CD8-positive, alpha-beta memory T cell (primary cell): ENCODE results near the gene PAX5. TPM values are rescaled to one million over a fixed set of nuclear protein-coding genes. Genes with fewer than 3 reads are reported as not detected.

Experiments used
- CTCF ChIA-PET: fragments of 350-600 bp; sonication (Branson Sonifier 250); formaldehyde crosslinking; loops from one replicate; lab custom pipeline; 2021; ENCODE audit warnings: antibody characterized with exemption; lab: Charles Lee
- POLR2A ChIA-PET: fragments of 350-600 bp; sonication (Branson Sonifier 250); formaldehyde crosslinking; loops from one replicate; lab custom pipeline; 2021; ENCODE audit warnings: antibody characterized with exemption; lab: Charles Lee
- DNase-seq, 5 donors: peaks; one replicate each; pipeline versions ENCODE4 v3.0.0 to v3.0.0-alpha.2; 2020 to 2022; ENCODE audit warnings: mixed read lengths in 1 of 5
- H3K27ac ChIP-seq: one replicate; pipeline ENCODE4 v1.7.0; 2013; ENCODE audit warnings: low read depth, mild to moderate bottlenecking, low read length, moderate library complexity
- H3K27me3 ChIP-seq: 2 replicates; pipeline ENCODE4 v1.7.0; 2013; ENCODE audit warnings: low read length, mild to moderate bottlenecking; ENCODE audit not compliant: insufficient read depth, poor library complexity, severe bottlenecking
- H3K36me3 ChIP-seq: 2 replicates; pipeline ENCODE4 v1.7.0; 2013; ENCODE audit warnings: mild to moderate bottlenecking, low read length, moderate library complexity; ENCODE audit not compliant: insufficient read depth
- H3K4me1 ChIP-seq: 2 replicates; pipeline ENCODE4 v1.7.0; 2013; ENCODE audit warnings: mild to moderate bottlenecking, low read length, moderate library complexity; ENCODE audit not compliant: insufficient read depth
- H3K4me3 ChIP-seq: 2 replicates; pipeline ENCODE4 v1.7.0; 2013; ENCODE audit warnings: mild to moderate bottlenecking, low read length
- H3K9me3 ChIP-seq: 2 replicates; pipeline ENCODE4 v1.7.0; 2013; ENCODE audit warnings: mild to moderate bottlenecking, low read length
- H3K27ac Mint-ChIP-seq, 8 donors: one replicate each; pipeline ENCODE4 v1.8.0; 2020 to 2021; ENCODE audit warnings: mixed read lengths in 8 of 8, mild to moderate bottlenecking in 6 of 8, inconsistent platforms in 3 of 8, moderate library complexity in 3 of 8
- H3K27me3 Mint-ChIP-seq, 2 donors: one replicate each; pipeline ENCODE4 v1.8.0; 2020 to 2021; ENCODE audit warnings: mixed read lengths in 2 of 2, mild to moderate bottlenecking in 1 of 2, moderate library complexity in 1 of 2
- H3K36me3 Mint-ChIP-seq, 3 donors: one replicate each; pipeline ENCODE4 v1.8.0; 2020 to 2021; ENCODE audit warnings: mixed read lengths in 3 of 3, inconsistent platforms in 1 of 3, mild to moderate bottlenecking in 1 of 3
- H3K4me1 Mint-ChIP-seq, 3 donors: one replicate each; pipeline ENCODE4 v1.8.0; 2020 to 2021; ENCODE audit warnings: mixed read lengths in 3 of 3, inconsistent platforms in 1 of 3, mild to moderate bottlenecking in 1 of 3
- H3K4me3 Mint-ChIP-seq, 7 donors: one replicate each; pipeline ENCODE4 v1.8.0; 2020 to 2021; ENCODE audit warnings: mixed read lengths in 7 of 7, mild to moderate bottlenecking in 6 of 7, moderate library complexity in 4 of 7, inconsistent platforms in 2 of 7
- H3K9me3 Mint-ChIP-seq, 5 donors: one replicate each; pipeline ENCODE4 v1.8.0; 2020 to 2022; ENCODE audit warnings: mixed read lengths in 5 of 5, mild to moderate bottlenecking in 3 of 5, moderate library complexity in 2 of 5, inconsistent platforms in 1 of 5
- polyA plus RNA-seq: library from polyadenylated mRNA; unstranded; fragments of 300-500 nt; fragmentation: Illumina TruSeq; gene quantifications from one replicate; pipeline ENCODE4 v1.2.3, GENCODE V29; 2021
- total RNA-seq, 2 experiments: library from RNA; stranded (reverse); gene quantifications; one replicate each; pipeline ENCODE4 v1.2.3, GENCODE V29; 2021

The PAX5 gene
- total and polyA plus RNA-seq, 3 experiments from 2014 or later: 0.18 to 0.29 TPM; not detected in 1

- no peak overlapping the region for H3K4me3 ChIP-seq
- no peak overlapping the region for H3K27ac ChIP-seq
- H3K4me3 Mint-ChIP-seq: no peak overlapping the region
- H3K9me3 Mint-ChIP-seq: no peaks in the 10 kb centered on the region
- no peaks in the 10 kb centered on the region for H3K4me1 ChIP-seq
- H3K36me3 ChIP-seq: no peaks in the 10 kb centered on the region
- POLR2A ChIA-PET: no interaction called here
- no peak for DNase-seq
- H3K27me3 ChIP-seq: peaks cover 3% of the 10 kb centered on the region
- no peak overlapping the region for H3K27ac Mint-ChIP-seq
- no peaks in the 10 kb centered on the region for H3K36me3 Mint-ChIP-seq
- peaks cover 25 to 47% of the 10 kb centered on the region in 2 donors for H3K27me3 Mint-ChIP-seq
- no peaks in the 10 kb centered on the region for H3K9me3 ChIP-seq
- peaks cover 0 to 4% (median 0%) of the 10 kb centered on the region in 3 donors for H3K4me1 Mint-ChIP-seq
- CTCF ChIA-PET: no interaction called here
Measured at GRCh38 chr9:36906492-36906891, 127.6 kb downstream of the PAX5 start.

GRCh38 chr9:36905101-36906066 lies 128.7 kb downstream of the PAX5 start:
- Mint-ChIP-seq H3K36me3 (no peaks in the 10 kb centered on the region), H3K4me1 (peaks cover 0 to 4% (median 0%) of the 10 kb centered on the region in 3 donors), H3K4me3 (no peak overlapping the region), H3K9me3 (no peaks in the 10 kb centered on the region), H3K27ac (no peak overlapping the region), H3K27me3 (peaks cover 14 to 39% of the 10 kb centered on the region in 2 donors)
- CTCF ChIA-PET: no interaction called here
- DNase-seq: no peak
- Histone ChIP-seq H3K4me1 (no peaks in the 10 kb centered on the region), H3K36me3 (no peaks in the 10 kb centered on the region), H3K4me3 (no peak overlapping the region), H3K9me3 (no peaks in the 10 kb centered on the region), H3K27ac (no peak overlapping the region), H3K27me3 (peaks cover 3% of the 10 kb centered on the region)
- POLR2A ChIA-PET: no interaction called here

GRCh38 chr9:36903541-36904435 lies 130.3 kb downstream of the PAX5 start:
- H3K27ac ChIP-seq: no peak overlapping the region
- H3K27me3 ChIP-seq: no peaks in the 10 kb centered on the region
- H3K4me3 ChIP-seq: no peak overlapping the region
- H3K27me3 Mint-ChIP-seq: peaks cover 14 to 31% of the 10 kb centered on the region in 2 donors
- no peaks in the 10 kb centered on the region for H3K36me3 Mint-ChIP-seq
- CTCF ChIA-PET: no interaction called here
- H3K4me3 Mint-ChIP-seq: no peak overlapping the region
- H3K36me3 ChIP-seq: no peaks in the 10 kb centered on the region
- no peaks in the 10 kb centered on the region for H3K9me3 Mint-ChIP-seq
- no peaks in the 10 kb centered on the region for H3K4me1 ChIP-seq
- H3K4me1 Mint-ChIP-seq: peaks cover 0 to 4% (median 0%) of the 10 kb centered on the region in 3 donors
- POLR2A ChIA-PET: no interaction called here
- no peaks in the 10 kb centered on the region for H3K9me3 ChIP-seq
- DNase-seq: no peak
- no peak overlapping the region for H3K27ac Mint-ChIP-seq

- CTCF ChIA-PET: no interaction called here
- Mint-ChIP-seq H3K36me3 (no peaks in the 10 kb centered on the region), H3K9me3 (no peaks in the 10 kb centered on the region), H3K4me3 (no peak overlapping the region), H3K27me3 (peaks cover 16 to 27% of the 10 kb centered on the region in 2 donors), H3K27ac (peak overlapping the region in 1 of 8 donors; percentile 44), H3K4me1 (peaks cover 0 to 4% (median 0%) of the 10 kb centered on the region in 3 donors)
- no peak overlapping the region for H3K27ac ChIP-seq
- H3K4me1 ChIP-seq: no peaks in the 10 kb centered on the region
- no peak for DNase-seq
- no peaks in the 10 kb centered on the region for H3K36me3 ChIP-seq
- H3K27me3 ChIP-seq: no peaks in the 10 kb centered on the region
- no peaks in the 10 kb centered on the region for H3K9me3 ChIP-seq
- POLR2A ChIA-PET: no interaction called here
- no peak overlapping the region for H3K4me3 ChIP-seq
Measured at GRCh38 chr9:36902861-36903524, 131.1 kb downstream of the PAX5 start.

GRCh38 chr9:36902080-36902716 lies 131.9 kb downstream of the PAX5 start:
- ChIA-PET POLR2A (no interaction called here), CTCF (no interaction called here)
- H3K27me3 ChIP-seq: no peaks in the 10 kb centered on the region
- Mint-ChIP-seq H3K4me3 (no peak overlapping the region), H3K27me3 (peaks cover 16 to 21% of the 10 kb centered on the region in 2 donors), H3K27ac (peak overlapping the region in 1 of 8 donors; percentile 67), H3K4me1 (peaks cover 0 to 4% (median 0%) of the 10 kb centered on the region in 3 donors), H3K36me3 (no peaks in the 10 kb centered on the region), H3K9me3 (no peaks in the 10 kb centered on the region)
- H3K27ac ChIP-seq: no peak overlapping the region
- no peak for DNase-seq
- H3K36me3 ChIP-seq: no peaks in the 10 kb centered on the region
- H3K4me3 ChIP-seq: no peak overlapping the region
- H3K4me1 ChIP-seq: no peaks in the 10 kb centered on the region
- no peaks in the 10 kb centered on the region for H3K9me3 ChIP-seq

GRCh38 chr9:36901528-36901927 lies 132.5 kb downstream of the PAX5 start:
- Mint-ChIP-seq H3K27me3 (peaks cover 14 to 20% of the 10 kb centered on the region in 2 donors), H3K27ac (no peak overlapping the region), H3K4me1 (peaks cover 0 to 4% (median 0%) of the 10 kb centered on the region in 3 donors), H3K9me3 (no peaks in the 10 kb centered on the region), H3K4me3 (no peak overlapping the region), H3K36me3 (no peaks in the 10 kb centered on the region)
- H3K36me3 ChIP-seq: no peaks in the 10 kb centered on the region
- H3K9me3 ChIP-seq: no peaks in the 10 kb centered on the region
- H3K4me1 ChIP-seq: no peaks in the 10 kb centered on the region
- DNase-seq: no peak
- ChIA-PET POLR2A (no interaction called here), CTCF (no interaction called here)
- H3K27ac ChIP-seq: no peak overlapping the region
- H3K27me3 ChIP-seq: no peaks in the 10 kb centered on the region
- no peak overlapping the region for H3K4me3 ChIP-seq

- H3K9me3 Mint-ChIP-seq: no peaks in the 10 kb centered on the region
- CTCF ChIA-PET: no interaction called here
- no peak for DNase-seq
- H3K4me1 Mint-ChIP-seq: peaks cover 0 to 4% (median 0%) of the 10 kb centered on the region in 3 donors
- Histone ChIP-seq H3K36me3 (no peaks in the 10 kb centered on the region), H3K27ac (no peak overlapping the region), H3K9me3 (no peaks in the 10 kb centered on the region), H3K27me3 (no peaks in the 10 kb centered on the region), H3K4me3 (no peak overlapping the region), H3K4me1 (no peaks in the 10 kb centered on the region)
- POLR2A ChIA-PET: no interaction called here
- H3K4me3 Mint-ChIP-seq: no peak overlapping the region
- H3K27me3 Mint-ChIP-seq: peaks cover 14 to 16% of the 10 kb centered on the region in 2 donors
- H3K36me3 Mint-ChIP-seq: no peaks in the 10 kb centered on the region
- H3K27ac Mint-ChIP-seq: no peak overlapping the region
Measured at GRCh38 chr9:36900856-36901220, 133.2 kb downstream of the PAX5 start.
